ELR (cell line): ENCODE results near the gene TTYH2.
"Not testable (repeated sequence)": the region's sequence is repeated elsewhere in the genome, so short reads cannot be mapped to it uniquely, and the experiment has no call there.

Experiments used
- DNase-seq: peaks from one replicate; pipeline ENCODE4 v3.0.0-alpha.2; 2015; ENCODE audit warnings: low read depth

The TTYH2 gene, protein sequence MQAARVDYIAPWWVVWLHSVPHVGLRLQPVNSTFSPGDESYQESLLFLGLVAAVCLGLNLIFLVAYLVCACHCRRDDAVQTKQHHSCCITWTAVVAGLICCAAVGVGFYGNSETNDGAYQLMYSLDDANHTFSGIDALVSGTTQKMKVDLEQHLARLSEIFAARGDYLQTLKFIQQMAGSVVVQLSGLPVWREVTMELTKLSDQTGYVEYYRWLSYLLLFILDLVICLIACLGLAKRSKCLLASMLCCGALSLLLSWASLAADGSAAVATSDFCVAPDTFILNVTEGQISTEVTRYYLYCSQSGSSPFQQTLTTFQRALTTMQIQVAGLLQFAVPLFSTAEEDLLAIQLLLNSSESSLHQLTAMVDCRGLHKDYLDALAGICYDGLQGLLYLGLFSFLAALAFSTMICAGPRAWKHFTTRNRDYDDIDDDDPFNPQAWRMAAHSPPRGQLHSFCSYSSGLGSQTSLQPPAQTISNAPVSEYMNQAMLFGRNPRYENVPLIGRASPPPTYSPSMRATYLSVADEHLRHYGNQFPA

GRCh38 chr17:74212913-74213791, at the start of gene TTYH2:
Gene TTYH2 (plus strand): TSS chr17:74213571. CDS start chr17:74213588, 17 bp downstream.
- DNase-seq, result peak; percentile 90

GRCh38 chr17:74163836-74164235, 49.5 kb upstream of the TTYH2 start:
- no peak for DNase-seq

DNA sequence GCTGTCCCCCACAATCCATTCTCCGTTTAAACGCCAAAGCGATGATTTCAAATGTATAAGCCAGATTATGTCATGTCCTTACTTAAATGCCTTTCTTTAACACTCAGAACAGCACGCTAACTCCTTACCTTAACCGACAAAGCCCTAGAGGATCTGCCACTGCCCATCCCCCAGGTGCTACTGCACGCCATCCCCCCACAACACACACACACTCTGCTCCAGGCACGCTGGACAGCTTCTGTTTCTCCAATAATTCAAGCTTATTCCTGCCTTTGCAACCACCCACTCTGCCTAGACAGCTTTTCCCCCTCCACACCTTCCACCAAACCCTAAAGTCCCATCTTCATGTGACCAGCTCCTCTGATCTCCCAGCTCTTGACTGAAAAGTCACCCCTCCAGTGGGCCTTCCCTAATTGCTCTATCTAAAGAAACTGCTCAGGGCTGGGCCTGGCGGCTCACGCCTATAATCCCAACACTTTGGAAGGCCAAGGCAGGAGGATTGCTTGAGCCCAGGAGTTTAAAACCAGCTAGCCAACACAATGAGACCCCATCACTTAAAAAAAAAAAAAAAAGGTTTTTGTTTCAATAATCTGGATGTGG, 48.8 kb upstream of the TTYH2 start:
- no peak for DNase-seq

DNA sequence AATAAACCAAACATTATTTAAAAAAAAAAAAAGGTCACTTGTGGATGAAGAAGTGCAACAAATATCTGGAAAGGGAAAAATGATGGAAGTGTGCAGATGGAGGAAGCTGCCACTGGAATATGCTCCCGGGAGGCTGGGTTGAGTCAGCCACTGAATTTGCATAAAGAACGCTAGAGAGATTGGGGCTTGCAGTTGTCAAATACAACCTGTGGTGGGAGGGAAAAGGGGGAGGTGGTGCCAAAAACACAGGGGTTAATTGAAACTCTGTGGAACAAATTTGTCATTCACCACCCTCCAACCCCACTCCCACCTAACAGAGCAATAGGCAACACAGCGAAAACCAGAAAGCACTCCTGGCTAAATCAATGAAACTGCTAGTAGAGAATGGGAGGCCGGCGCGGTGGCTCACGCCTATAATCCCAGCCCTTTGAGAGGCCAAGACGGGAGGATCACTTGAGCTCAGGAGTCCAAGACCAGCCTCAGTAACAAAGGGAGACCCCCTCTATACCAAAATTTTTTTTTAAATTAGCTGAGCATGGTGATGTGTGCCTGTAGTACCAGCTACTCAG, 47.5 kb upstream of the TTYH2 start:
- no peak for DNase-seq

DNA sequence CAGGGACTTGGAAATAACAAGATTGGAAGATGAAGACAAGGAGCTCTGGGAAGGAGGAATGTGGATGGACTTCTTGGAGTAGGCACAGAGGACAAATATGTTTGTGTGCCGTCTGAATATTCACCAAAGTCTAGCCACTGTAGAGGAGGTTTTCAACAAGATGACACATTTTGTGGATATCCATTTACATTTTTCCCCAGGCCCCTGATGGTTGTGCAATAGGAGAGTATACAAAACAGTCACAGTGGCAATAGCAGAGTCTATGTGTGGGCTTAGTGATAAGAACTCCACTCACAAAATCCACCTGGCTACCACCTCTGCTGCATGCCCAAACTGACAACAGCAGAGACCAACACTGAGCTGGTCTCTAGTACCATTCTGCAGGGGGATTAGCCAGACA, 42.4 kb upstream of the TTYH2 start:
- DNase-seq, result no peak

DNA sequence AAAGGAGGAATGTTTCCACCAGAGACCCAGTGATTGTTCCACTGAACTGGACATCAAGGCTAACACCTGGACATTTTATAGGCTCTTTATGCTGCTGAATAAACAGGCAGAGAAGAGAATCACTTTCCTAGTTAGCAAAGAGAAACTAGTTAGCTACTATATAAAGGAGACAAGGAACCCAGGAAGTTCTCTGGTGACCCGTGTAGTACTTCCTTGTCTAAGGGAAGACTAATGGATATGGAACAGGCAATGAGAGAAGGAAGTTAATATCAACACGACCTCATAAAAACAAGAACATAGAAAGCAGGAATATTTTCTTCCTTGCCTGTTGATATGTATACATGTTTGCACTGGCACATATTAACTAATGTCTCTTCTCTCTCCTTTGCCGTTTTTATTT, 40.7 kb upstream of the TTYH2 start:
- no peak for DNase-seq

DNA sequence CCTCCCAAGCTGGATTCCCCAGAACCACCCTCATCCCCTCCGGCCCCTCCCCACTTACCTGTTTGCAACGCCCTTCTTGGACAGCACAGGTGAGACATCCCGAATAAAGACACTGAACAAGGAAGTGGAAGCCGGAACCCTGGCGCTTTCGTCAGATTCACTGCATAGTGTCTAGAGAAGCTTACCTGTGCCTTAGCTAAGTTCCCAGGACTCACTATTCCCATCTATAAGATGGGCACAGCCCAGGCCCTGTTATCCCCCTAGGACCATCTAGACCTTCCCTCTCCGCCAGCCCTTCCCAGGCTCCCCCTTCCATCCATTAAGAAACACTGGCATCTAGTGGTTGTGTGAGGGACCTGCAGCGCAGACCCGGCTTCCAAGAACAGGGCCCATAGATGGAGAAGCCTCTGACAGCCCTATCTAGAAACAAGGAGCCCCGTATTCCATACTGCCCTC, 36.8 kb upstream of the TTYH2 start:
- peak; percentile 71 for DNase-seq

GRCh38 chr17:74177018-74177450, 36.3 kb upstream of the TTYH2 start:
- DNase-seq, result peak; percentile 31

DNA sequence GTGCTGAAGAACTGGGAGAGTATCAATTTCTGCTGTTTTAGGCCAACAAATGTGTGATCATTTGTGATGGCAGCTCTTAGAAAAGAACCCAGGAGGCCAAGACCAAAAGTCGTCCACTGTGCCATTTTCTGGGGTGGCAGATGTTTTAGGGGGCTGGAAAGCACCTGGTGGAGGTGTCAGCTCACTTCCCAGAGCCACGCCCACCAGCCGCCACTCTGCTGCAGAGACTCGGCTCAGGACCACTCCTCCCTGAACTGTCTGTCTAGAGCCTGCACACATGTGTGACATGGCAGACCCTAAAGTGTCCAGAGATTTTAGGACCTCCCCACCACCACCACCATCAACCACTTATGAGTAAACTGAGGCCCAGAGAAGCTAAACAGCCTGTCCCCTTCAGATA, 33.8 kb upstream of the TTYH2 start:
- DNase-seq, result no peak

DNA sequence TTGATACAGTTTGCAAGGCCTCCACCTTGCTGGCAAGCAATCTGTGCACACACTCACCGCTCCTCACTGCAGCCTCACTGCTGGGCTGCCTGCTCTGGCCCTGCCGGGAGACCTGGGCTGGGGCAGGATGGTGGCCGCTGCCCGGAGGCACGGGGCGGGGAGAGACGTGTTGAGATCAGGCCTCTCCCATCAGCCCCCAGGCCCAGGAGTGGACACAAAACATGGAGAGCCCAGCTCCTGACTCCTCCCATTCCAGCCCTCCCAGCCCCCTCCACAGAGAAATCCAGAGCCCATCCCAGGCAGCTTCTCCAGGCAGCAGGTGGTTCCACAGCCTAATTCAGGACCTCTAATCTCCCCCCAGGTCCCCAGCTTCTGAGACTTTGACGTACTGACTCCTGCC, 33.0 kb upstream of the TTYH2 start:
- no peak for DNase-seq

GRCh38 chr17:74181341-74181740, 32.0 kb upstream of the TTYH2 start:
- DNase-seq, result no peak

GRCh38 chr17:74182041-74182723, 31.2 kb upstream of the TTYH2 start:
- no peak for DNase-seq

GRCh38 chr17:74183411-74183810, 30.0 kb upstream of the TTYH2 start:
- no peak for DNase-seq

GRCh38 chr17:74185571-74186185, 27.7 kb upstream of the TTYH2 start:
- DNase-seq, result no peak

- DNase-seq, result no peak
These were observed 26.9 kb upstream of the TTYH2 start for GRCh38 chr17:74186498-74186897.

DNA sequence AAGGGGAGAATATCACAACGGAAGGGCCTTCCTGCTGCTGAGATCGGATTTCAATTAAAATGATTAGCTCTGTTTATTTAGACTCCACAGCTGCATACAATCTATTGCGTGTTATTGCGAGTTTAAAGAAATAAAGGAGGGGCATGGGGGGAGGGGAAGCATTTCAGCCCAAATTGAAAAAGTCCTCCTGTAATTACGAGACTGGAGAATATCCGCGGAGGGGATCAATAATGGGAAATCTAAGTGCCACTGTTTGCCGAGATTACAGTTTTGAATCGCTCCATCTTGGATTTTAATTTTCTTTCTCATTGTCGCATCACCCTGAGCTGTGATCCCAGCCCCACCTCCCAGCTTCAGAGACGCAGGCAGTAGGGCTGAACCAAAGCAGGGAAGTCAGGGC, 25.6 kb upstream of the TTYH2 start:
- no peak for DNase-seq

- not testable (repeated sequence) for DNase-seq
These were observed 24.7 kb upstream of the TTYH2 start for GRCh38 chr17:74188687-74189086.

DNA sequence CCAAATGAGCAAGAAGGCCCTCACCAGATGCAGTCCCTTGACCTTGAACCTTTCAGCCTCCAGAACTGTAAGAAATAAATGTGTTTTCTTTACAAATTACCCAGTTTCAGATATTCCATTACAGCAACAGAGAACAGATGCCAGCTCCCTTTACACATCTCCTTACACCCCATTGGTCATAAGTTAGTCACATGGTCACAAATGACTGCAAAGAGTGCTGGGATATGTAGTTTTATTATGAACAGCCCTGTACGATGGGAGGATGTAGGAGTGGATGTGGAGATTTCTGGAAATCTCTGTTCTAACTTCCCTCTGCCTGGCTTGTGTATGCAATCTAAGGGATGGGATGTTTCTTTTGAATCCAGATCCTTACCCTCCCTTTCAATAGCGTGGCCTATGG, 23.2 kb upstream of the TTYH2 start:
- peak; percentile 64 for DNase-seq

DNA sequence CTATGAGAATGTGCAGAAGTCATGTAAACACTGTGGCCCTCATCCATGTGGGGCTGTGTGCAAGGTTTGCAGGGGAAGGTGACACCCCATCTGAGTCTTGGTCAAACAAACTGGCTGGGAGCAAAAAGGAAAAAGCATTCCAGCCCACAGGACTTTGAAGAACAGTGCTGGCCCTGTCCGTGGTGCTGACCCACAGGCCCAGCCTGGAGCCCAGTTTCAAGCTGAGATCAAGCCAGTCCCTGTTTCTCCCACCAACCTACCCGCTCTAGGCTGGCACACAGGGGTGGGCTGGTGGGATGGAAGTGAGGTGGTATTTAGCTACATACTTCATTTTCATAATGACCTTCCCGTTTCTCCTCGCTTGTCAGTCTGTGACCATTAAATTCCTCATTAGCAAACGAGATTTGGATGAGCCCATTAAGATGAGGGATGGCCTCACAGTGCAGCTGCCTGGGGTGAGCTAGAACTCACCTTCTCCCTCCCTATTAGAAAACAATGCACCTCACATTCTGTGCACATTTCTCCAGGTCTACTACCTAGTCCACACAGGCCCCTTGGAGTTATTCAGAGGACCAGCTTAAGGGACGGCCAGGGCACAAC, 22.5 kb upstream of the TTYH2 start:
- DNase-seq, result no peak

- no peak for DNase-seq
These were observed 20.2 kb upstream of the TTYH2 start for GRCh38 chr17:74192950-74193781.
